Nephron (organoid): Measurements from ENCODE around the gene FGF2.
A peak's percentile ranks its signal among the peaks of the same experiment; 100 is the strongest.

ENCODE experiments used
- H3K27ac Mint-ChIP-seq, 3 experiments: 2 replicates each; pipeline ENCODE4 v1.8.0; 2020; ENCODE audit warnings: mixed read lengths in 3 of 3, mild to moderate bottlenecking in 2 of 3, moderate library complexity in 1 of 3
- H3K27me3 Mint-ChIP-seq: 2 replicates; pipeline ENCODE4 v1.8.0; 2021; ENCODE audit warnings: low read depth, mild to moderate bottlenecking, moderate library complexity, mixed read lengths
- H3K36me3 Mint-ChIP-seq: 2 replicates; pipeline ENCODE4 v1.8.0; 2020; ENCODE audit warnings: low read depth, mixed read lengths
- H3K4me1 Mint-ChIP-seq: 2 replicates; pipeline ENCODE4 v1.8.0; 2020; ENCODE audit warnings: mixed read lengths
- H3K4me3 Mint-ChIP-seq, 3 experiments: 2 replicates each; pipeline ENCODE4 v1.8.0; 2020; ENCODE audit warnings: mild to moderate bottlenecking in 3 of 3, mixed read lengths in 3 of 3, moderate library complexity in 2 of 3
- H3K9me3 Mint-ChIP-seq: 2 replicates; pipeline ENCODE4 v1.8.0; 2020; ENCODE audit warnings: mixed read lengths
- TF ChIP-seq, protein P1 (sequence below), 3 experiments: fragments of 200-600 bp; sonication (generic); IDR thresholded peaks; one replicate each; pipeline ENCODE4 v1.5.0; 2021; ENCODE audit warnings: antibody characterized with exemption in 3 of 3; ENCODE audit not compliant: unreplicated experiment in 3 of 3

Gene FGF2

DNA sequence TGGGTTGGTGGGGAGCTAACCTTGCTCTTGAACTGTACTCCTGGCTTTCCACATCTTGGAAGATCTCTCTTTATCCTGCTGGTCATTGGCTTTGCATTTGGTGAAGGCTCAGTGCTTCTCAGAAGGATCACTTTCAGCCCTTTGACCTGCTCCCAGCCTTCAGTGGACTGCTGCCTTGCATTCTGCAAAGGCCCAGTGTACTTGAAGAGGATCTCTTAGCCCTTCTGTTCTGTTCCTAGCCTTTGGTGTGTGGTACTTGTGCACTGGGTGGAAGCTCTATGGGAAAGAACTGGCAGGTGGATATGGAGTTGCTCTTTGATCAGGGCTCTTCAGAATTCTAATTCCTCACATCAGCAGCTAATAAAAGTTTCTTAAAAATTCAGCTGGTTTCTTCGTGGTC lies 46.5 kb downstream of the FGF2 start:
- Mint-ChIP-seq H3K4me1 (no peaks in the 10 kb centered on the region), H3K27ac (peak overlapping the region in 2 of 3 experiments; percentile 22 to 70), H3K9me3 (peaks cover 37% of the 10 kb centered on the region), H3K36me3 (peaks cover 33% of the 10 kb centered on the region), H3K4me3 (no peak overlapping the region), H3K27me3 (no peaks in the 10 kb centered on the region)
- TF ChIP-seq, protein P1, sequence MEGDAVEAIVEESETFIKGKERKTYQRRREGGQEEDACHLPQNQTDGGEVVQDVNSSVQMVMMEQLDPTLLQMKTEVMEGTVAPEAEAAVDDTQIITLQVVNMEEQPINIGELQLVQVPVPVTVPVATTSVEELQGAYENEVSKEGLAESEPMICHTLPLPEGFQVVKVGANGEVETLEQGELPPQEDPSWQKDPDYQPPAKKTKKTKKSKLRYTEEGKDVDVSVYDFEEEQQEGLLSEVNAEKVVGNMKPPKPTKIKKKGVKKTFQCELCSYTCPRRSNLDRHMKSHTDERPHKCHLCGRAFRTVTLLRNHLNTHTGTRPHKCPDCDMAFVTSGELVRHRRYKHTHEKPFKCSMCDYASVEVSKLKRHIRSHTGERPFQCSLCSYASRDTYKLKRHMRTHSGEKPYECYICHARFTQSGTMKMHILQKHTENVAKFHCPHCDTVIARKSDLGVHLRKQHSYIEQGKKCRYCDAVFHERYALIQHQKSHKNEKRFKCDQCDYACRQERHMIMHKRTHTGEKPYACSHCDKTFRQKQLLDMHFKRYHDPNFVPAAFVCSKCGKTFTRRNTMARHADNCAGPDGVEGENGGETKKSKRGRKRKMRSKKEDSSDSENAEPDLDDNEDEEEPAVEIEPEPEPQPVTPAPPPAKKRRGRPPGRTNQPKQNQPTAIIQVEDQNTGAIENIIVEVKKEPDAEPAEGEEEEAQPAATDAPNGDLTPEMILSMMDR (IDR thresholded peaks at IDR 0.05; ENCODE audit: unreplicated experiment in 3 of 3): no peak

DNA sequence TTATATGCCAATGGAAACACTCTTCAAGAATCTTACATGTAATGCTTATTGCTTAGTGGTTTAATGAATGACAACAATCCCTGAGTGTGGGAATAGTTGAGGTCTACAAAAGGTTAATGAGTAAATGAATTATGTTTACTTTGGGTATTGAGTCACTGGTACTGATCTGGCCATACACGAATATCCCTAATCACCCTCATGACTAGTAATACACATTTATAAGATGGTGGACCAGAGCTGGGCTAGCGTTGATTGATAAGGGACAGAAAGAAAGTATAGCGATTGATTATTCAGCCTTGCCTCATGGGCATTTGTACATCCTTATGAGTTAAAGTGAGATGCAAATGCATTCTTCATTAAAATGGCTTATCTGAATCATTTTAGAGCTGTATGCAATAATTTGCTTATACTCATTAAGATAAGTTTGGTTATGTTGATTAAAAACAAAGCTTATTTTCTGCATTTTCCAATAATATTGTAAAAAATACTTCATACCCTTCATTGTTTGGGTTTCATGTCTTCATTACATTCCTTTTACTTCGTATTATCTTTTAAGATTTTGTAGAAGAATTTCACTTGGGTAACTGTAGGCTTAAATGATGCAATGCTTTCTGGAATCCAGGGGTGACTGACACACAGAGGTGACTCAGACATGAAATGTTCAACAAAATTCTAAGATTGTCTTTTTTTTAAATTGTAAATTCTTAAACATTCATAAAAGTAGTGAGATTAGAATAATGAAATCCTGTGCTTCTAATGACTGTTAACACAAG lies 47.4 kb downstream of the FGF2 start:
- Mint-ChIP-seq H3K27me3 (no peaks in the 10 kb centered on the region), H3K36me3 (peaks cover 42% of the 10 kb centered on the region), H3K27ac (peak overlapping the region in 1 of 3 experiments; percentile 70), H3K4me1 (no peaks in the 10 kb centered on the region), H3K4me3 (no peak overlapping the region), H3K9me3 (peaks cover 39% of the 10 kb centered on the region)
- TF ChIP-seq, protein P1 (IDR thresholded peaks at IDR 0.05; ENCODE audit: unreplicated experiment in 3 of 3): no peak

DNA sequence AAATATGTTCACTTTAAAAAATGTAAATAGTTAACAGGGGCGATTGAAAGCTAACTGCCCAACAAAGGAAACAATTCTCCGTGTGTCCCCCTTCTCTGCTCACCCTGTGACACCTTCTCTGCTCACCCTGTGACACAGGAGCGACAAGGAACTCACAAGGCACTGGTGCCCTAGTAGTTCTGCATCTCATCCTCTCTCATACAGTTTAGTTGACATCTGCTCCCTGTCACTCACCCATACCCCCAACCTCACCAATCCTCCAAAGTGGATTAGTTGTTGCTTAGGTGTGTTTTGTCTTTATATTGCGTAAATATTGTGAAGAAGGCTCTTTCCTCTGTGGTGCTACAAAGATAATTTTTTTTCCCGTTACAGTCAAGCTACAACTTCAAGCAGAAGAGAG lies 49.3 kb downstream of the FGF2 start:
- Mint-ChIP-seq H3K4me1 (no peaks in the 10 kb centered on the region), H3K27ac (peak overlapping the region in 1 of 3 experiments; percentile 46), H3K27me3 (no peaks in the 10 kb centered on the region), H3K9me3 (peaks cover 26% of the 10 kb centered on the region), H3K4me3 (no peak overlapping the region), H3K36me3 (peaks cover 41% of the 10 kb centered on the region)
- TF ChIP-seq, protein P1 (IDR thresholded peaks at IDR 0.05; ENCODE audit: unreplicated experiment in 3 of 3): no peak

DNA sequence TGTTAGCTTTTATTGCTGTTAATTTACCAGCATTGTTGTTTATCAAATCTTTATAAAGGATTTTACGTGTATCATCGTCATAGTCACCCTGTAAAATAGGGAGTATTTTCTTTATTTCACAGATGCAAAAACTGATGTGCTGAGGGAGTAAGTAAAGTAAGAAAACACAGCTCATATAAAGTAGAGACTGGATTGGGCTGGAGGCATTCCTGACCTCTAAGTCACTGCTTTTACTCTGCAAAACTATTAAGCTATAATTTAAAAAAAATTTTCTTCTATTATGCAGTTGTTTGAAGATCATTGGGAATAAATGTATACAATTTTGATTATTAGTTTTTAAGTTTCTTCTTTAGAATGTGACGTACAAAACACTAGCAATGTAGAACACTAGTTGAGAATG lies 49.8 kb downstream of the FGF2 start:
- H3K27me3 Mint-ChIP-seq: no peaks in the 10 kb centered on the region
- peak overlapping the region in 1 of 3 experiments; percentile 46 for H3K27ac Mint-ChIP-seq
- H3K36me3 Mint-ChIP-seq: peaks cover 43% of the 10 kb centered on the region
- TF ChIP-seq, protein P1 (IDR thresholded peaks at IDR 0.05; ENCODE audit: unreplicated experiment in 3 of 3): no peak
- peaks cover 28% of the 10 kb centered on the region for H3K9me3 Mint-ChIP-seq
- H3K4me1 Mint-ChIP-seq: no peaks in the 10 kb centered on the region
- no peak overlapping the region for H3K4me3 Mint-ChIP-seq

DNA sequence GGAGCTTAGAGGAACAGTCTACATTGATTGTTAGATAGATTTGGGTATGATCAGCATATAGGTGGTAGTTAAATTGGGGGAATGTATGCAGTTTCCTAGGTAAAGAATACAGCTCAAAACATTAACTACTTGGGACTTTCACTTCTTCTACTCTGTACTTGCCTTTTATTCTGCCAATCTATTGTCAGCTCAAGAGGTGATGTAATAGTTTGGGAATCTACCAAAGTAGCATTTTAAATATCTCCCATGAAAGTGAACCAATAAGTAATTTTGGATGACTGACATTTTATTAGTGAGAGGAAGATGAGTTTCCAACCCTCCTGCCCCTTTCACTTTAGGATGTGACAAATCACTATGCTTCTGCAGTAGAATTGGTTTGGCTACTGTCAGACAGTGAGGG lies 52.4 kb downstream of the FGF2 start:
- H3K4me3 Mint-ChIP-seq: no peak overlapping the region
- peaks cover 21% of the 10 kb centered on the region for H3K9me3 Mint-ChIP-seq
- H3K27ac Mint-ChIP-seq: no peak overlapping the region
- H3K36me3 Mint-ChIP-seq: peaks cover 47% of the 10 kb centered on the region
- TF ChIP-seq, protein P1 (IDR thresholded peaks at IDR 0.05; ENCODE audit: unreplicated experiment in 3 of 3): no peak
- H3K27me3 Mint-ChIP-seq: no peaks in the 10 kb centered on the region
- H3K4me1 Mint-ChIP-seq: no peaks in the 10 kb centered on the region
